Stimulated activated naive CD4-positive, alpha-beta T cell (primary cell): ENCODE measurements around the gene IFNLR1.
A peak's percentile ranks its signal among the peaks of the same experiment; 100 is the strongest.

Experiments
- DNase-seq, 6 experiments: peaks; one replicate each; lab custom pipeline; 2025; lab: John Stamatoyannopoulos, UW

Gene IFNLR1

DNA sequence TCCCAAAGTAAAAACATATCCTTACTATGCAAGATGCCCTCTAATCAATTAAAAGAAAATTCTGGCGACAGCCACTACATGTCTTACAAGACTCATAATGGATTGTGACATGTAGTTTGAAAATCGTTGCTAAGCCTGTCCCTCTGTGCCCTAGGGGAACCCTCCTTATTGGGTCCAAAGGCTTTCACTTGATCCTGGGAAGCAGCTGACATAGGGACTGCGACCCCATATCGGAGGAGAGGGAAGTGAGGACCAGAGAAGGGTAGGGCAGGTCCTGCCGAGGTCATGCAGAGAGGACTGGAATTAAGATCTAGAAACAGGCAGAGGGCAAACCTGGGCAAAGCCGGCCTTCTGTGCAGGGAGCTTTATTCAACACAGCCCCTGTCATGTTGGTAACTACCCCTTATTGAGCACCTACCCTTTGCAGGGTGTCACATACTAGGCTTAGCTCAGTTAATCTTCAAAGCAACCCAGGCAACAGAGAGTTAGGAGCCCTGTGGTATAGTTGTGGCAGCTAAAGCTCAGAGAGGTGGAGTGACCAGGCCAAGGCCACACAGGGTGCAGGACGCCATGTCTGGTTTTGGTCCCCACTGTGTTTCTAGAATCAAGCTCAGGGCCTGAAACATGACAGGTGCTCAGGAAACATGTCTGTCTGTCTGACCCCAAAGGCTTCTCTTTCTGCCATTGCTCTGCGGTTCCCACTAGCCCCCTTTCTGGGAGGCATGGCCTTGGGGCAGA lies 18.4 kb upstream of the IFNLR1 start:
- no peak for DNase-seq

GRCh38 chr1:24204116-24204515 lies 17.0 kb upstream of the IFNLR1 start:
- DNase-seq: no peak

- DNase-seq: no peak
Observed at GRCh38 chr1:24203404-24203803, 16.3 kb upstream of the IFNLR1 start.

DNA sequence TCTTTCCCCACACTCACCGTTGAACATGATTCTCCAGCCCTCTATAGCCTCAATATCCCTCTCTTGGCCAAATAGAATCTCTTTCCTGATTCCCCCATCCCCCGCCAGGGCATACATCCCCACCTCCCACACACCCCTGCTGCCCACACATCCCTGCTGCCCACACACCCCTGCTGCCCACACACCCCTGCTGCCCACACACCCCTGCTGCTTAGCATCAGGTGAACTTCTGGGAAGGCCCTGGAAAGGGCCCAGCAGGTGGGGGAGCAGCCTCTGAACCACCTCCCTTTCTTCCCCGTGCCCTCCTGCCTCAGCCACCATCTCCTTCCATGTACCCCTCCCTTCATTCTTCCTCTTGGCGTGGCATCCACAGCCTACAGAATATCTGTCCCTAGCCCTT lies 15.9 kb upstream of the IFNLR1 start:
- DNase-seq: no peak

- no peak for DNase-seq
Observed at GRCh38 chr1:24202556-24202955, 15.5 kb upstream of the IFNLR1 start.

GRCh38 chr1:24201941-24202440 lies 14.9 kb upstream of the IFNLR1 start:
- peak in 5 of 6 experiments; percentile 20 to 56 (median 35) for DNase-seq

GRCh38 chr1:24199291-24199900 lies 12.3 kb upstream of the IFNLR1 start:
- peak; percentile 49 to 84 (median 67) for DNase-seq

GRCh38 chr1:24198766-24199165 lies 11.7 kb upstream of the IFNLR1 start:
- no peak for DNase-seq

- DNase-seq: no peak
Observed at GRCh38 chr1:24195874-24196273, 8.8 kb upstream of the IFNLR1 start.

- DNase-seq: no peak
Observed at GRCh38 chr1:24195136-24195535, 8.0 kb upstream of the IFNLR1 start.

GRCh38 chr1:24193046-24193445 lies 6.0 kb upstream of the IFNLR1 start:
- no peak for DNase-seq

- DNase-seq: no peak
Observed at GRCh38 chr1:24191860-24192259, 4.8 kb upstream of the IFNLR1 start.

- no peak for DNase-seq
Observed at GRCh38 chr1:24190983-24191461, 3.9 kb upstream of the IFNLR1 start.

GRCh38 chr1:24189528-24189927 lies 2.4 kb upstream of the IFNLR1 start:
- no peak for DNase-seq

DNA sequence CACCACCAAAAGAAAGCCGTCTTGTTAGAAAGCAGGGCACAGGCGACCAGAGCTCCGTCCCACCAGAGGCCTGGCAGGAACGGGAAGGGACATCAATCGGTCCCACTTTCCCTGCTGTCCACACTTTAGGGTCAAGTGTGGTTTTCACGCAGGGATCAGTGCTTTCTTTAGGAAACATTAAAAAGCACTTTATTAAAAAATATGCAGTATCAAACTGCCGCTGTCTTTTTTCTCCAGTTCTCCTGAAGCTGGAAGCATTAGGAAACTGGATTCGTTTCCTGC lies 437 bp downstream of the IFNLR1 start:
- no peak for DNase-seq

DNA sequence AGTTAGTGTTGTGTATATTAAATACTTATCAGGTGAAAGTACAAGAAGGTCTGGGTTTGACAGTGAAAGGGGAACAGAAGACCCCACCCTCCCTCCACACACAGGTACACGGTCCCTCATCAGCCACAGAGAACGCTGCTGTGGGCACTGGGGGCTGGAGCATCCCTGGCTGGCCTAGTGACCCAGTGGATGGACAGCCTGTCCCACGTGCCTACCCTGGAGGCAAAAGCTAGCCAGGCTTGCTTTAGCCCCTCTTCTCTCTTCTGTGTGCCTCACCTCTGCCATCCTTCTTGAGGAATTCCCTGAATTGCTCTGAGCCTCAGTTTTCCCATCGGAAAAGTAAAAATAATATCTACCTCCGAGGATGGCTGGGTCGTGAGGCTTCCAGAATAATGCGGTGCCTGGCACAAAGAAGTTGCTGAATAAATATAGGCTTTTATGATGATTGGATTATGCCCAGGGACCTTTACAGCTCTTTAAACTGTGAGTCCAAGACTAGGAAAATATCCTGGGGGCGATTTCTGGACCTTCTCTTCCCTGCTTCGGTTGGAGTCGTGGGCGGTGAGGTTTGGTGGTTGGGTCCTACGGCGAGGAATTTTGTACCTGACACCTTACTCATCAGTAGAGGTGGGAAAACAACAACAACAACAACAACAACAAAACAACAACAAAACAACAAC lies 918 bp downstream of the IFNLR1 start:
- no peak for DNase-seq

DNA sequence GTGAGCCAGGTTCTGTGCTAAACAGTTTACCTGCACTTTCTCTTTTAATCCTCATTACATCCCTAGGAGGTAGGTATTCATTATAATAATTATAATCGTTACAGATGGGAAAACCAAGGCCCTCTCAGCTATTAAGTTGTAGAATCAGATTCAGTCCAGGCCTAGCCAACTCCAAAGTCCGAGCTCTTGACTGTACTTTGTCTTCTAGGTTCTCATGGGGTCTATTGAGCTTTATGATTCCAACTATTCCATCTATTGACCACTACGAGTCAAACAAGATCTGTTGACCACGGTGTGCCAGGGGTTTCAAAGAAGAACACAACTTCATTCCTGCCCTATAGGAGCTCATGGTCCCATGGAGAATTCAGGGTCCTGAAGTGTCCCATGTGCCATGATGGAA lies 2.0 kb downstream of the IFNLR1 start:
- no peak for DNase-seq

DNA sequence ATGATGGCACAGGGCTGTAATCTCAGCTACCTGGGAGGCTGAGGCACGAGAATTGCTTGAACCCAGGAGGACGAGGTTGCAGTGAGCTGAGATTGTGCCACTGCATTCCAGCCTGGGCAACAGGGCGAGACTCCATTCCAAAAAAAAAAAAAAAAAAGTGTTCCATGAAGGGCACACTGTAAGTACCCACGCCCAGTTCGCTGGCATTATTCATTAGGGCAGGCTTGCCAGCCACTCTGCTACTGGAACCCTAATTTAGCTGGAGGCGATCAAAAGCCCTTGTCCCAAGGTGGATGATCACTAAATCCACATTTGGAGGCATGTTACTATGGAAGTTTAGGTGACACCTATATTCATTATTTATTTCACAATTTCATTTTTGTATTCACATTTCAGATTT lies 5.0 kb downstream of the IFNLR1 start:
- no peak for DNase-seq

GRCh38 chr1:24181619-24182018 lies 5.5 kb downstream of the IFNLR1 start:
- DNase-seq: no peak

- DNase-seq: no peak
Observed at GRCh38 chr1:24180676-24181075, 6.4 kb downstream of the IFNLR1 start.

DNA sequence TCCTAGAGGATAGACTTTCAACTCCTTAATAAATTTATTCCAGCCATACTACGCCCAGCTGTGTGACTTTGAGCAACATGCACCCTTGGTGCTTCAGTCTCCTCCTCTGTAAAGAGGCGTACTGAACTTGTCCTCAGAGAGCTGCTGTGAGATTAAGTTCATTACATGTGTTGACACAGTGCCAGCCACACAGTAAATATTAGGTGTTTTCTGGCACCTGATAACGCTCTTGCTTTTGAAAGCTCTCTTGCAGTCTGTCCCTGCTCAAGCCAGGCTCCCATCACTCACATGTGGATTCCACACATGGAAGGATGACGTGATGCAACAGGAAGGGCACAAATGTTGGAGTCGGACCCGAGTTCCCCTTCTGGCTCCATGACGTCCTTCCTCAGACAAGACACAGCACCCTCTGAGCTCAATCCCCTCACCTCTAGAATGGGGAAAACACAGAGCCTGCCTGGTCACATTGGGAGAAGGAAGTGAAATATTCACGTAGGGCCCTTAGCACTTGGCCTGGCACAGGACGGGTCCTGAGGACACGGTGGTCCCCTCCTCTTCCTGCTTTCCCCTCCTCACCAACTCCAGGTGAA lies 7.7 kb downstream of the IFNLR1 start:
- DNase-seq: no peak

DNA sequence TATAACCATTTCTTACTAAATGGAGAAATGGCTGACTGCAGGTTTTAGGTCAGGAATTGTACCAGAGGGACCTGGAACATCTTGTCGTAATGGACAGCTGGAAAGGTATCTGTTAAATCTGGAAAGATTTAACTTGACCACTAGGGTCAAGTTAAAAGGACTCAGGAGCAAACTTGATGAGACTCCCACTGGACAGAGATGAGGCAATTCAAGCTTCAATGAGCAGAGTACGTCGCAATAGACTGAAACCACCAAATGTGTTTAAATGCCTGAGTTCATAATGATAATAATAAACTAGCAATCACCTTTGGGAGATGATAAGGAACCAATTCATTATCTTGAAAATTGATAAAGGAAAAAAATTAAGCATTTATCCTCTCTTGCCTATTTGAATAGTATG lies 8.7 kb downstream of the IFNLR1 start:
- no peak for DNase-seq

DNA sequence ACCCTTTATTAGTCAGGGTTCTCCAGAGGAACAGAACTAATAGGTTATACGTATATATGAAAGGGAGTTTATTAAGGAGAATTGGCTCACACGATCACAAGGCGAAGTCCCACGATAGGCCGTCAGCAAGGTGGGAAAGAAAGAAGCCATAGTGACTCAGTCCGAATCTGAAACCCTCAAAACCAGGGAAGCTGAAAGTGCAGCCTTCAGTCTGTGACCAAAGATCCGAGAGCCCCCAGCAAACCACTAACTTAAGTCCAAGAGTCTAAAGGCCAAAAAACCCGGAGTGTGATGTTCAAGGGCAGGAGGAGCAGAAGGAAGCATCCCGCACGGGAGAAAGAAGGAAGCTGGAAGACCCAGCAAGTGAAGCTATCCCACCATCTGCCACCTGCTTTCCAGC lies 9.9 kb downstream of the IFNLR1 start:
- no peak for DNase-seq
